HG02610 (cell line): ENCODE data around the gene RAMP1.
"Not testable (repeated sequence)": the region's sequence is repeated elsewhere in the genome, so short reads cannot be mapped to it uniquely, and the experiment has no call there.

Experiments used
- ATAC-seq: cut with Tn5 transposase; IDR thresholded peaks from one replicate; pipeline ENCODE4 v1.9.1; 2021; ENCODE audit warnings: mild to moderate bottlenecking, moderate library complexity; ENCODE audit not compliant: unreplicated experiment

RAMP1 gene

DNA sequence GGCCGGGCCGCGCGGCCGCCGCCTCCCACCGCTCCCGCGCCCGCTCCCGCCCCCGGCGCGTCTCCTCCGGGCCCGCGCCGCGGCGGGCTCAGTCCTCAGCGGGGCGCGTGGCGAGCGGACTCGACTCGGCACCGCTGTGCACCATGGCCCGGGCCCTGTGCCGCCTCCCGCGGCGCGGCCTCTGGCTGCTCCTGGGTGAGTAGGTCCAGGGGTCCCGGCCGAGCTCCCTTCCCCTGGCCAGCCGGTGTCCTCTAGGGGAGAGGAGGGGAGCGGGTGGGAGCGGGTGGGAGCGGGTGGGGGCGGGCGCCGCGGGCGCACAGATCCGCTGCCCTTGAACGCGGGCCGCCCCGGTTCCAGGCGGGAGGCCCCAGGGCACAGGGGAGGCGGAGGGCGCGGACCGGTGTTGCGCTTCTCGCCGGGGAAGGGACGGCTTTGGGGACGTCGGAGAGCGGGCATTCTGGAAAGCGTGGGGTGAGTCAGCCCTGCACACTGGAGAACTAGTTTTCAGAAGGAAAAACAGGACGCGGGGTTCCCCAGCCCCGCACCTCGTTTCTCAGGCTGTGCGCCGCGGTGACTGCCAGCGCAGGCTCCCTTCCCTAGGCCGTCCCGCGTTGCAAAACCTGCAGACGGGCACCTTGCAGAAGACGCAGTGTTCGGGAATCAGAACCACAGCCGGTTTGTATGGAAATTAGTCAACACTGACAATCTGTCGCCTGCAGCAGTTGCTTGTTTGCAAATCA, at the start of gene RAMP1:
Gene RAMP1 (plus strand): TSS at position 91 of the 740 bp plus-strand sequence. CDS start 53 bp downstream, at position 144.
- no peak for ATAC-seq

- no peak for ATAC-seq
Measured at GRCh38 chr2:237815637-237816036, 43.8 kb upstream of the RAMP1 start.

DNA sequence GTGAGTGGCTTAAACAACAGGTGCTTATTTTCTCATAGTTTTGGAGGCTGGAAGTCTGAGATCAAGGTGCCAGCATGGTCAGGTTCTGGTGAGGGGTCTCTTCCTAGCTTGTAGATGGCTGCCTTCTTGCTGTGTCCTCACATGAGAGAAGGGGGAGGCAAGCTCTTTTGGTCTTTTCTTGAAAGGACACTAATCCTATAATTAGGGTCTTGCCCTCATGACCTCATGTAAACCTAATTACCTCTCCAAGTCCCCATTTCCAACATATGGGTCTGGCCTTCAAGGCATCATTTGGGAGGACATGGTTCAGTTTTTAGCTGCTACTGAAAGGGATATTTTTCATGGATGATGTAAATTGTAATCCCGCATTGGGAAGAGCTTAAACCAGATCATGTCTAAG, 42.9 kb upstream of the RAMP1 start:
- no peak for ATAC-seq

DNA sequence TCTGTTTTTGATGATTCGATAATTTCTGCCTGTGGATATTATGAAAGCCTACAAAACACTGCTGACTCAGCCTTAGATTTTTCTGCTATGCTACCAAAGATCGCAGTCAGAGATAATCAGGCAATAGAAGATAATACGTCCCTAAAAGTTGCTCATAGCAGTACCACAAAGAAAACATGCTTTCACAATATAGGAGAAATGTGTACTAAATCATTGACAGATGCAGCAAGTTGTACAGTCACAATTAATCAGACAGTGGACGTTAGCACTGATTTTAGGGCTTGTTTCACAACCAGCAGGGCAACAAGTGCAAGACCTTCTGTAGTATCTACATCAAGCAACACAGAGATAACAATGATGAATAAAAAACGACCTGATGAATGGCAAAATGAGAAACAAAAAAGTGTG, 41.4 kb upstream of the RAMP1 start:
- no peak for ATAC-seq

DNA sequence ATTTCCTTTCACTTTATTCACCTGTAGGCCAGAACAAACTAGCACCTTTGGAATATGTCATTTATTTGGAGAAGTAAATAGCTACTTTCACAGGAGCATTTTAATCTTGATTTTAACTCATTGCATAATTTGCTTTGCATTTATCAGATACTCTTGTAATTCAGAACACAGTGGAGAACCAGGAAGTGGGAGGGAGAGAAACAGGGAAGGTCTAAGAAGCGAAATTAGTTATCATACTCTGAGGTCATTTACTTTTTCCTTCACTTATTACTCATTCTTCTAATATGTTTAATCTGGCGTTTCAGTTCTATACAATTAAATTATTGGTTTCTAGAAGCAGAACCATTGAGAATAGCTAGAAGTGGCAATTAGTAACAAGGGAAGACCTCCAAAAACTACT, 40.2 kb upstream of the RAMP1 start:
- no peak for ATAC-seq

- ATAC-seq = no peak
Measured at GRCh38 chr2:237820421-237820820, 39.0 kb upstream of the RAMP1 start.

DNA sequence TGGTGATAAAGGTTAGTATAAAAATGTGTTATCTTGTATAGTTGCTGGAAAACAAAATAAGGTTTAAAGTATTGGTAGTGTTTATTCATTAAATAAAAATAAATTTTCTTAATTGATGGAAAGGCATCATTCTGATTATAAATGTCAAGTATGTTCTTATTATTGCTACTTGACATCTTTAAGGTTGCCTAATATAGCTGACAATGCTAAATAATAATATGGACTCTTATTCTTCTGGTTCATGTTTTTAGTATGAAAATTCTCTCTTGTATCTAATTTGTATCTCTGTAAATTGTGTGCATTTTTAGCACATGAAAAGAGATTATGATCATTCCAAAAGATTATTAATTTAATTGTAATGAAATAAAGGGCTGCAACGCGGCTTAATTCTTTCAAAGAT, 35.9 kb upstream of the RAMP1 start:
- ATAC-seq = no peak

- no peak for ATAC-seq
Measured at GRCh38 chr2:237824085-237824484, 35.3 kb upstream of the RAMP1 start.

- no peak for ATAC-seq
Measured at GRCh38 chr2:237827421-237827987, 31.9 kb upstream of the RAMP1 start.

DNA sequence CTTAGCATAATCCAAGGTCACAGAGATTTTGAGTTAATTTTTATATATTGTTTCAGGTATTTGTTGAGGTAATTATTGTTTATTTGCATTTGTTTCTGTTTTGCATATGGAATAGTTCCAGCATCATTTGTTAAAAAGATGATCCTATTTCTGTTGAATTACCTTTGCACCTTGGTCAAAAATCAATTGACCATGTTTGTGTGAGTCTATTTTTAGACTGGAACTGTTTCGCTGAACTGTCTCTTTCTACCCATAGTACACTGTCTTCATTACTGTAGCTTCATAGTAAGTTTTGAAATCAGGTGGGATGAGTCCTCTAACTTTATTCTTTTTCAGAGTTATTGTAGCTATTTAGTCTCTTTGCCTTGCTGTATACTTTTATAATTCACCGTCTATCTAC, 28.9 kb upstream of the RAMP1 start:
- no peak for ATAC-seq

DNA sequence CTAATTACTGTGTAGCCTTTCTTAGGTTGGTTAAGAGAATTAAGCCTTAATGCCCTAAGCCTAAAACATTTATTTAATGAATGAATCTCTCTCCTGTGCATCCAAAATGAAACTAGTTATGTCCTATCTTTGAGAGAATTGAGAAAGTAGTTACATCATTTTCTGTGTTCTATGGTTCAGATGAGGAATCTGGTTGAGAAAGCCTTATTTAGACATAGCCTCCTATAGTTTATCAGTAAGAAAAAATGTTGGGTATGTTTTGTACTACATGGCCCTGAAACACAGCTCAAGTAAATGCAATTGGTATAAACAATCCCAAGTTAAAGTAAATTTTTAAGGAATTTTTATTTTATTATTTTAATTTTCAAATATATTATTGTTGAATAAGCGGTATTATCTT, 25.9 kb upstream of the RAMP1 start:
- no peak for ATAC-seq

GRCh38 chr2:237835372-237835771, 24.1 kb upstream of the RAMP1 start:
- no peak for ATAC-seq

DNA sequence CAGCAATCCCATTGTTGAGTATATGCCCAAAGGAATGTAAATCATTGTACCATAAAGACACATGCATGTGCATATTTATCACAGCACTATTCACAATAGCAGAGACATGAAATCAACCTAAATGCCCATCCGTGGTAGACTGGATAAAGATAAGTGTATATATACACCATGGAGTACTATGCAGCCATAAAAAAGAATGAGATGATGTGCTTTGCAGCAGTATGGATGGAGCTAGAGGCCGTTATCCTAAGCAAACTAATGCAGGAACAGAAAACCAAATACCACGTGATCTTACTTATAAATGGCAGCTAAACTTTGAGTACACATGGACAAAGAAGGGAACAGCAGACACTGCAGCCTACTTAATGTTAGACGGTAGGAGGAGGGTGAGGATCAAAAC, 18.4 kb upstream of the RAMP1 start:
- no peak for ATAC-seq

DNA sequence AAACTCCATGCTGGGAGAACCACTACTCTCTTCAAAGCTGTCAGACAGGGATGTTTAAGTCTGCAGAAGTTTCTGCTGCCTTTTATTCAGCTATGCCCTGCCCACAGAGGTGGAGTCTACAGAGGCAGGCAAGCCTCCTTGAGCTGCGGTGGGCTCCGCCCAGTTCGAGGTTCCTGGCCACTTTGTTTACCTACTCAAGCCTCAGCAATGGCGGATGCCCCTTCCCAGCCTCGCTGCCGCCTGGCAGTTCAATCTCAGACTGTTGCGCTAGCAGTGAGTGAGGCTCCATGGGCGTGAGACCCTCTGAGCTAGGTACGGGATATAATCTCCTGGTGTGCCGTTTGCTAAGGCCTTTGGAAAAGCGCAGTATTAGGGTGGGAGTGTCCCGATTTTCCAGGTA, 10.5 kb upstream of the RAMP1 start:
- ATAC-seq = not testable (repeated sequence)

GRCh38 chr2:237854295-237854694, 5.1 kb upstream of the RAMP1 start:
- ATAC-seq = no peak

- no peak for ATAC-seq
Measured at GRCh38 chr2:237857791-237858190, 1.6 kb upstream of the RAMP1 start.

- ATAC-seq = no peak
Measured at GRCh38 chr2:237858294-237859081, 935 bp upstream of the RAMP1 start.

DNA sequence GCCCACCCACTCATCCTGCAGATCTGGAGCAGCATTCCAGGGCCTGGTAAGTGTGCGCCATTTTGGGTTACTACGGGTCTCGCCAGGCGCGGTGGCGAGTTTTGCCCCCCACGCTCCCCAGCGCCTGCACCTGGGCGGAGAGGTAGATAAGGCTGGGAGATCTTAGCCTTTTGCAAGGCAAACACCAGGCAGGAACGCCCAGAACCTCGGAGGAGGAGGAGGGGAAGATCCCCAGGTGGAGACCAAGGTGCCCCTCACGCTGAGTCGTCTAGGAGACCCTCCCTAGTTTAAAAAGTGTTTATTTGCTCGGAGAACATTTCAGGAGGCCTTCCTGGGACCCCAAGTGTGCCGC, 365 bp upstream of the RAMP1 start:
- no peak for ATAC-seq

DNA sequence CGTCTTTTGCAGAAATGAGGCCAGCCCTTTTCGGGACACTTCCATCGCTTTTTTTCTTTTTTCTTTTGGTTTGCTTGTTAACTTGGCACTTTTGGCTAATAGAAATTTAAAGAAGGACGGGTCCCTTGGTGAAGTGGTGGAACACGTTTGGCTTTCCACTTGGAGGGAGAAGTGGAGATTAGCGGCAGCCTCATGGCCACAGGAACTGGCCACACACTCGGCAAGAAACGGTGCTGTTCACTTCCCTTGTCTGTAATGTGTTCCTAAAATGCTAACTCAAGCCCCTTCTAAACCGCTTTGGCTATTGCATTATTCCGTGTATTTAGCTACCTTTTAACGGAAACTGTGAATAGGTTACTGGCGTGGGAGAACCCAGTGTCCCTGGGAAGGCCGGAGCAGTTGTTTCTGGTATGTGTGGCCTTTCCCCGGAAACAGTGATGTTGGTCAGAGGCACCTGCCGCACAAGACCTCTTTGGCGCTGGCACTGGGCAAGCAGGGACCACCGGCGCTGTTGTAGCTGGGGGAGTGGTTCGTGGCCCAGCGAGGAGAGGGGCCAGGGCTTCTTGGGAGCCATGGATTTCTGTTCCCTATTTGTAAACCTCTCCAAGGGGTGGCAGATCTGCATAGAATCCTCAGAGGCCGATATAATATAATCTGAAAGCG, 981 bp downstream of the RAMP1 start:
- no peak for ATAC-seq

DNA sequence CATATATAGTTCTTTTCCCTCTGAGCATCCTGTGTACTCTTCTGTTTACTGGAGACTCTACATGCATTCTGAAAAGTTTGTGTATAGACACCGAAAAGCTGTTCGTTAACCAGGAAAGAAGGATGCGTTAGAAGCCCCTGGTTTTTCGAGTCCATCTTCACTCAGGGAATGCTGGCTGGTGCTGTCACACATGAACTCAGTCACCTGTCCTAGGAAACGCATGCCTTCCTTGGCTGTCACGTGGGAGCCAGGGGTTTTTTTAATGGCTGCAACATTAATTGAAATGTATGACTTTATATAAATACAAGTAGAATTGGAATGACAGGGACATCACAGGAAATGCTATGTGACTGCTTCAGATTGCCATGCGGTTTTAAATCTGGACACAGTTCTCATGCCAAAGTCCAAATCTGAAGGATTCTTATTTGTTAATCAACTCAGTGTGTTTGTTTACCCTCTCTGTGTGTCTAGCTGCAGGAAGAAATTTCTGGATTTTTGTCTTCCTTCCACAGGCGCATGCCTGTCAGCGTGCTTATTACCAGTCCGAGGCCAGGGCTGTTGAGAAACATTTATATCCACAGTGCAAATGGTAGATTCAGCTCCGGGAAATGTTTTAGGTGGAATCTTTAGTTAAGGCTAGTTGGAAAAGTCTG, 2.6 kb downstream of the RAMP1 start:
- ATAC-seq = no peak

GRCh38 chr2:237862528-237862895, 3.1 kb downstream of the RAMP1 start:
- no peak for ATAC-seq
